Bone marrow (tissue), 2 donors: Measurements from ENCODE around the gene LDLRAP1.

Experiments used
- DNase-seq, 2 donors: peaks; one replicate each; lab custom pipeline; 2025; lab: John Stamatoyannopoulos, UW

Gene LDLRAP1

DNA sequence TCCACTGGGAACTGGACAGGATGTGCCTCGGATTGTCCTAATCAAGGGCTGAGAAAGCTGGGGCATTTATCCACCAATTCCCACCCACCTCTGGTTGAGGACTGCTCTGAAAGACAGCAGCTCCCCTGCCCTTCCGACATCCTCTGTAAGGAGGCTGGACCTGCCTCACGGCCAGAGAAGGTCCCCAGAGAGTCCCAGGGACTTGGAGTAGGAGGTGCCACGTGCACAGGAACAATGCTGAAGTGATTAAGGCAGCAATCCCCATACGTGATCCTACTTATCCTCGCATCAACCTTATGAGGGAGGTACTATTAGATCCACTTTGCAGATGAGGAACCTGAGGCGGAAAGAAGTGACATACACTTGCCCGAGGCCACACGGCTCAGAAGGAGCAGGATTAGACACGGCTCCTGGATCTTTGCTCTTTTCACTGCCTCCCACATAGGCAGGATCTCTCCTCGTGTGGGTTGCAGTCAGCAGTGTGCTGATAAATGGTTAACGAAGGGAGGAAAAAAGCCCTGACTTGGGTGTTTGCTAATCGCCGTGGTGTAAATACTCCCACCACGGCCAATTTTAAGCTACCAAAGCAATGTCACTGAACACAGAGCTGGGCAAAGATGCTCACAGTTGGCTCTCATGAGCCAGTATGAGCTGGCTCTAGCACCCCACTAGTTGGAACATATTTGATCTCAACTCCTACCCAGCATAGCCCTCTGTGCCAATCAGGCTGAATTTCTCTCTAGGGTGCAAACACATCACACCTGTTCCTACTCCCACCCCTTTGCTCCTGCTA, 18.6 kb upstream of the LDLRAP1 start:
- no peak for DNase-seq

DNA sequence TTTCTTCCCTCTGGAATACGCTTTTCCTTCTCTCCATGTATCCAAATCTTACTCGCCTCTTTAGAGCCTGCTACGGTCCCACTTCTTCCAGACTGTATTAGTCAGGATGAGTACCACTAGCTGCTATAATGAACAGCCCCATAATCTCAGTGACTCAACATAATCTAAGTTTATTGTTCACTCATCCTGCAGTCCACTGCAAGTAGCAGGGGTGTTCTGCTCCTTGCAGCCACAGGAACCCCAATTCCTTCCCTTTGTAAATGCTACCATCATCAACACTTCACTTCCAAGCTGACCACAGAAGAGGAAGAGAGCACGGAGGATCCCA, 18.1 kb upstream of the LDLRAP1 start:
- no peak for DNase-seq

DNA sequence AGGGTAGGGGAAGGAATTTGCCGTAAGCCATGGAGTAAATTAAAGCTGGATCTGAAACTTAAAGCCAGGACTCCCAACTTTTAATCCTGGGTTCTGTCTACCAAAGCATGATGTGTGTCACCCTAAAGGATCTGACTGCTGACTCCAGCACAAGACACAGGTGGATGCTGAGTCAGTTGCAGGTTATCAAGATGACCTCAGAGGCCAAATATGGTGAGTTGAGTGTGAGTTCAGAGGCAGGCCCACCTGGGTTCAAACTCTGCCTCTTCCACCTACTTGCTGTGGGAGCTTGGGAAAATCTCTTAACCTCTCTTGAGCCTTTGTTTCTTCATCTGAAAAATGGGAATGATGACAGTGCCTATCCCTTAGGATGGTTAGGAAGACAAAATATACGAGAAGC, 16.7 kb upstream of the LDLRAP1 start:
- DNase-seq, result no peak

DNA sequence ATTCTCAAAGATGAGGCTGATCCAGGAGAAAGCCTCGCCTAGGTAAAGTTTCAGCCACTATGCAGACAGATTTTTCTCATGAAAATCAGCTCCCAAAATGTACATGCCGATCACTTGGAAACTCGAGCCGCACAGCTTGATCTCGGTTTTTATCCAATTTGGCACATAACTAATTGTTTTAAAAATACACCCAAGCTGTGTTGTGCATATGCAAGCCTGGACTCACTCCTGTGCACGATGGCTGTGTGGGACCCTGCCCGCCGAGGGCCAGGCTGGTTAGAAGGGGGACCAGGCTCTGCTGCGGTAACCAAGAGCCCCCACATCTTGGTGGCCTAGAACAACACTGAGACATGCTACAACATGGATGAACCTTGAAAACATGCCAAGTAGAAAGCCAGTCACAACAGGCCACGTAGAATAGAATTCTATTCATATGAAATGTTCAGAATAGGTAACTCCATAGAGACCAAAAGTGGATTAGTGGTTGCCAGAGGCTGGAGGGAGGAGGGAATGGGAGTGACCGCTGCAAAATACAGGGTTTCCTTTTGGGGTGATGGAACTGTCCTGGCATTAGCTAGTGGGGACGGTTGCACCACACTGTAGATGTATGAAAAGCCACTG, 16.1 kb upstream of the LDLRAP1 start:
- DNase-seq, result no peak

DNA sequence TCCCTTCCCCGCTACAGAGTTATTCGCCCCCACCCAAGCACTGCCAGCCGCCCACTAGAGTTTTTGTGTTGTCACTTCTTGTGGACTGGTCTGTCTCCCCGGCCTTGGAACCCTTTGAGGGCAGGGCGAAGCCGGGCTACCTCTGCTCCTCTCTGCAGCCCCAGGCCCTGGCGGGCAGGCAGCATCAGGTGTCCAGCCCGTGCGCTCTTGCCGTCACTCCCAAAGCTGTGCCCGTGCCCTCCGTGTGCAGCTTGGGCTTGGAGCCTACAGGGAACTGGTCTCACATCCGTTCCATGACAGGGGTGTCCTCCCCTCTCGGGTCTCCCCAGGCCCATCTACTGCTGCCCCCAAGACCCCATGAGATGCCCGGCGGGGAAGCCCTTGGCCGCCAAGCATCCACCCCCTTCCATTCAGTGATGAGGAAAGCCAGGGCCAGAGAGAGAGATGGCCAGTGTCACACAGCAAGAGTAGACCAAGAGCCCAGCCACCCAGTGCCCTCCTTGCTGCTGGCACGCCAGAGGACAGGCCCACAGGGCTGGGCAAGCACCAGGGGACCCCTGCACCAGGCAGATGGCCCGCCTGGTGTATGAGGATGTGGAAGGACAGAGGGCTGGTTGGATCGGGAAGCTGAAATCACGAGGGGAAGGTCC, 15.3 kb upstream of the LDLRAP1 start:
- DNase-seq, result no peak

DNA sequence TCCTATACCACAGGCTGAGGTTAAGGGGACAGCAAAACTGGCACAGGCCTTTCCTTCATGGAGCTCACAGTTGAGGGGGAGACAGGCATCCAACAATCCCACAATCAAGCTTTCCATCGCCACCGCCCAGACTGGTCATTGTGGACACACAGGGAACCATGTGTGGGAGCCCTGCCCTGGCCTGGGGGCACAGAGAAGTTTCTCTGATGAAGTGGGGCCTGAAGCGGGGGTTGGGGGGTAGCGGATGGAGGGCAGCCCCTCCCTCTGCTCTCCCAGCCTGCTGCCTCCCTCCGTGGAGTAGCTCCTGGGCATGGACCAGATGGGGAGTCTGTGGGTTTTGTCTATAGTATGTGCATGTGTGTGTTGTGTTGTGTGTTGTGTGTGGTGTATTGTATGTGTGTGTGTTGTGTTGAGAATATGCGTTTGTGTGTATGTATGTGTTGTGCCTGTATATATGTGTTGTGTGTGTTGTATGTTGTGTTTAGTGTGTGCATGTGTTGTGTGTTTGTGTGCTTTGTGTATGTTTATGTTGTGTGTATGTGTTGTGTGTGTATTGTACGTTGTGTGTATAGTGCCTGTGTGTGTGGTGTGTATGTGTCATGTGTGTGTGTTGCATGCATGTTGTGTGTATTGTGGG, 14.4 kb upstream of the LDLRAP1 start:
- no peak for DNase-seq

DNA sequence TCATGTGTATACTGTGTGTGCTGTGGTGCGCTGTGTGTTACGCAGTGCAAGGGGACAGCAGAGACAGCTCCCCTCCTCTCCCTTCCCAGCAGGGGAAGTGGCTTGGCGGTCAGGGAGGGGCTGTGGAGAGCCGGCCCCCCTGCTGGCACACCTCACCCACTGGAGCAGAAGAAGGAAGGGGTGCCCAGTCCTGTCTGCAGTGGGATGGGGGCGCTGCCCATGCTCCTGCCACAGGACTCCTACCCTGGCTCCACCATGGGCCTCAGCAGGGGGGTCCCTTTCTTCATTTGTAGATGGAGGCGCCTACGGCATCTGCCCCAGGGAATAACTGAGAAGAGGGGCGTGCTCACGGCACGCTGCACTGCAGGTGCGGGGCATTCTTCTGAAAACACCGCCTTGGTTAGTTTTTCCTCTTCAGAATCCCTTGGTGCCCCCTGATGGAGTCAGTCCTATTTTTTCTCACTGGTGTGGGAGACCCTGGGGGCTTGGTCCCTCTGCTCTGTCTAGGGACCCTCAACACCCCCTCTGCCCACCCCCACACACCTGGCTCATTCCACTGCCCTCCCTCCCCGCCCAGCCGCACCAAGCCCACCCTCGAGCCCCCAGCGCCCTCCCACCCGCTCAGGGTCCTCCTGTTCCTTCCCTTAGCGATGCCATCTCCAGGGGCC, 13.8 kb upstream of the LDLRAP1 start:
- no peak for DNase-seq

DNA sequence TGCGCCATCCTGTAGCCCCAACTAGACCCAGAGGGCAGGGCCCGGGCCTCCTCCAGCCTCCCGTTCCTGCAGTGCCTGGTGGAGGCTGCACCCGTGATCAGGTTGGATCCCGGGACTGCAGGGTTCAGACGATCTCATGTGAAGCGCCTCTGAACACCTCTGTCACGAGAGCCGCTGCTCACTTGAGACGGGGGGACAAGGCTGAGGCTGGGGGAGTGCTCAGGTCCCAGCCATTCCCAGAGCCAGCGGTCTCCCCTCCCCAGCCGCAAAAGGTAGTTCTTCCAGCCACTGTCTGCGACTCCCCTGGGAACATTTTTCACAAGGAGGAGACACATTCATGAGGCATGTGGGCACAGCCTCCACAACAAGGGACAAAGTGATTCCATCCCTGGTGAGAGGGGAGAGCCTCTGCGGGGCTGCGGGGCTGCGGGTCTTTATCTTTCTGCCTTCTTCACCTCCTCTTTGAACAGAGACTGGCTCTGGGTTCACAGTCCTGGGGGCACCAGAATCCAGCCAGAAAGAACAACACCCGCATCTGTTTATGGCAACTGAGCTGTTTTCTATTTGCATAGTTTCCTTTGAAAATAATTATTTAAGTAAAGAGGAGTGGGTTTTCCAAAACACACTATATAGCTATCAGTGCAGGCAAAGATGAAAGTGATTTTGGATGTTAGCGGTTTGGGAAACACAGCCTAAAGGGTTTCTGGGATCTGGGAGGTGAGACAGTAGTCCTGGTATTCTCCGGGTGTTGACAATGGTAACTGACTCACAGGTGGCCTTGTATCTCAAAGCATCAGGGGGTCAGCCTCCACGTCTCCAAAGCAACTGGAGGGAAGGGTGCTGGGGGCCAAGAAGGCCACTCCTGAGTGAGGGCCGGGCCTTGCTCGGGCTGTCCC, 13.0 kb upstream of the LDLRAP1 start:
- DNase-seq, result no peak

DNA sequence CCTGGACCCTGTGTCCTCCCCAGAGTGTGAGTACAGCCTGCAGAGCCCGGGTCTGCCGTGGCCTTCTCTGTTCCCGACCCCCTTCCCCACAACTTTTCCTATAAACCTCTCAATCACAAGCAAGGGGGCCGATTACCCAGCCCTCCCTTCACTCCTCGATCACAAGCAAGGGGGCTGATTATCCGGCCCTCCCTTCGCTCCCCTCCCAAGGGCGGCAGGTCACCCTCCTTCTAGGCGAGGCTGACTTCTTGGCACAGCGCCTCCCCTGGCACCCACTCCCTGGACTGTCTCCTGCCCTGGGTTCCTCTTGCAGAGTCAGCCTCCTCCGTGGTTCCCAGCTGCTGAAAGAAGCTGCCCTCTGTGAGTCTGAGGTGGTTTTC, 12.3 kb upstream of the LDLRAP1 start:
- no peak for DNase-seq

DNA sequence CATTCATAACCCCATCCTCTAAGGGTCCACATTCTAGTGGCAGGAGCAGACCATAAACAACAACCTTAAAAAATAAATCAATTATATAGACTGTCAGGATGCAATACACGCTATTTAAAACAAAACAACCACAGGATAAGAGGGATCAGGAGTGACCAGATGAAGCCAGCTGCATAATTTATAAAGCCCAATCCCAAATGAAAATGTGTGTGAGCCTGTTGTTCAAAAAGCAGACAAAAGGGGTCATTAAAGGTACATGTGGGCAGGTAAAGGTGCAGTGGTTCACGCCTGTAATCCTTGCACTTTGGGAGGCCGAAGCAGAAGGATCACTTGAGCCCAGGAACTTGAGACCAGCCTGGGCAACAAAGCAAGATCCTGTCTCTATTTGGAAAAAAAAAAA, 10.4 kb upstream of the LDLRAP1 start:
- DNase-seq, result no peak

DNA sequence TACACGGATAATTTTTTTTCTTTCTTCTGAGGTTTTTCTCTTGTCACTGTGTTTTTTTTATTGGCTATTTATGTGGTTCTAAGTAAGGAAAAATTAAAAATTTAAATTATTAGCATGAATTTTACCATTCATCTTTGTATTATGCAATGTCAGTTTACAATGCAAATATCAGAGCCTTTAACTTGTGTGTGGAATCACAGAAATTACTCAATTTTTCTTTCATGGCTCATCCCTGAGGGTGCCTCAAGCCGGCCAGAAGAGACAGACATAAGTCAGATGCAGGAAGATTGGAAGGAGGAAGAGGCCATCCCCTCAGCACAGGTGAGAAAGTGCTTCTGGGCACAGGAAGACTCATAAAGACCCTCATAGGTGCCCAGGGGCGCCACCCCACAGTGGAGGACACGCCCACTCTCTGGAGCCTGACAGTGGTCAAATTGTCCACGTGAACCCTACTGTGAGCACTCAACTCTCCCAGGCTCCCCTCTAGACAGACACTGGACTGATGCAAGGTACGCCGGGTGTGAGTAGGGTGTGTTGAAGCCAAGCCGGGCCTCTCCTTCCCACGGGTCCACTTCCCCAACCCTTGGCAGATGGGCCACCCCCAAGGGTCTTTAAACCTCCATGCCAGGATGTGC, 9.5 kb upstream of the LDLRAP1 start:
- no peak for DNase-seq

DNA sequence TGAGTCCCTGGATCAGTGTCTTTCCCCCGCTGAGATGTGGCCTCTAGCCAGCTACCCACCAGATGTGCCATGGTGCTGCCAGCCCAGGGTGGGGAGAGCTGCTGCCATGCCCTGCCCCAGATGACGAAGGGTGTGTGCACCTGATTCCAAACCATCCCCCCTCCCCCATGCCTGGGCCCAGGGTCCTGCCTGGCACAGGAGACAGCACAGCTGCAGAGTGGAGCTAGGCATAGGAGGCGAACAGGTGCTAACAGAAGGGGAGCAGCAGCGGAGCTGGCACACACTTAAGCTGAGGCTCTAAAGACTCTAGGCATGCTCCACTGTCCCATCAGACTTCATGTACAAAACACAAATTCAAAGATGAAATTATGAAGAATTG, 9.0 kb upstream of the LDLRAP1 start:
- no peak for DNase-seq

DNA sequence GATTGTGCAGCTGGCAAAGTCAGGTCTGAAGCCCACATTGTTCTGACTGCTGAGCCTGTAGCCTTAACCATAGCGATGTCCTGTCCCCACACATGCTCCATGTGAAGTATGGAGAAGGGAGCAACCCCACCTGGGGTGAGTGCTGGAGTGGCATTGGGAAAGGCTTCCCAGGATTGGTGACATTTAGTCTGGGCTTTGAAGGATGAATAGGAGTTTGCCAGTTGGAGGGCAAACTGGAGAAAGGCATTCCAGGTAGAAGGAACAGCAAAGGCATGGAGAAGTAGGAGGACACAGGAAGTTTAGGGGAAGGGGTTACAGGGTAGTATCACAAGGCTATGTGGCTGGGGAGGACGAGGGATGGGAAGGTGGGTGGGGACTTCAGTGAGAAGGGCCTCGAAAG, 7.3 kb upstream of the LDLRAP1 start:
- no peak for DNase-seq

DNA sequence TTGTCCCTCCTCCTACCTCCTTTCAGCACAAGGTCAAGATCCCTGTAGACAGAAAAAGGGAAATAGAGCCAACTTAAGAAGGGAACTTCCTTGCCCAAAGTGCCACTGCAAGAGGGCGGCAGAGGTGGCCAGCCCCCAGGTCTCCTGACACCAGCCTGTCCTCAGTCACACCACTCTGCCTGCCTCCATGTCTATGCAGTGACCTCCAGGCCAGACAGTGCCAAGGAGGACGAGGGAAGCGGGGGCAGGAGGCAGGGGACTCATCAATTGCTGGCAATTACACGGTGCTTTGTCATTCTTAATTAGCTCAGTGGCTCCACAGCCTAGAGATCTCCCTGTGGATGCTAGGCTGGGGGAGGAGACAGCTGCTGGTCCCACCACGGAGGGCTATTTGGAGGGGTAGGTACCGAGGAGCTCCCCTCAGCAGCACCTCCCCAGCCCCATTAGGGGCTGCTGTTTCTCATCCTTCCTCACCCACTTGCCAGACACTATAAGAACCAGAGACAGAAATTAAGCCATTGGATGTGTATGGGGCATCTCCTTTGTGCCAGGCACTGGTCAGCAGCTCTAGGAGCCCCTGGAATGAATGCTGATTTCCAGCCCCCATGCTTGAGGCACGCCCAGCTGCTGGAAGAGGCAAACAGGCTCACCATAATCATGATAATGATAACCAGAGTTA, 6.1 kb upstream of the LDLRAP1 start:
- no peak for DNase-seq

DNA sequence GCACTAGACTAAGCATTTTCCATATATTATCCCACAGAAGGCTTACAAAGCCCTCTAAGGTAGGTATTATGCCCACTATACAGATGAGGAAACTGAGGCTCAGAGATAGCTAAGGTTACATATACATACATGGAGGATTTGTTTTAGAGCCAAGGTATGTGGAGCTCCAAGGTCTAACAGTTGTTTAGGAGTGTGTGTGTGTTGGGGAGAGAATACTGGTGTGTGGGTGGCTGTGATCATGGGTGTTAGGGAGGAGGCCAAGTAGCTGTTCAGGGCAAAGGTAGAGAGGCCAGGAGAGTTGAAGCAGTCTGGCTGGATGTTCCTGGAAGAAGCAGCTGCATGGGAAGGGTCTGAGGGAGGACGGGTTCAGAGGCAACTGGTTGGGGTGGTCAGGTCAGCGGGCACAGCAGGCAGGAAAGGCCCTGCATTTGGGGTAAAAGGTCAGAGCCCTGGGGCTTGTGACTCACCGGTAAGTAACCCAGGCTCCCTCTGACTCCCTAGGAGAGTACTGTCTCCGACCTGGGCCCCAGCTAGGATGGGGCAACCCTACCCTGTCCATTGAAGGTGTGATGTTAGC, 5.1 kb upstream of the LDLRAP1 start:
- no peak for DNase-seq

DNA sequence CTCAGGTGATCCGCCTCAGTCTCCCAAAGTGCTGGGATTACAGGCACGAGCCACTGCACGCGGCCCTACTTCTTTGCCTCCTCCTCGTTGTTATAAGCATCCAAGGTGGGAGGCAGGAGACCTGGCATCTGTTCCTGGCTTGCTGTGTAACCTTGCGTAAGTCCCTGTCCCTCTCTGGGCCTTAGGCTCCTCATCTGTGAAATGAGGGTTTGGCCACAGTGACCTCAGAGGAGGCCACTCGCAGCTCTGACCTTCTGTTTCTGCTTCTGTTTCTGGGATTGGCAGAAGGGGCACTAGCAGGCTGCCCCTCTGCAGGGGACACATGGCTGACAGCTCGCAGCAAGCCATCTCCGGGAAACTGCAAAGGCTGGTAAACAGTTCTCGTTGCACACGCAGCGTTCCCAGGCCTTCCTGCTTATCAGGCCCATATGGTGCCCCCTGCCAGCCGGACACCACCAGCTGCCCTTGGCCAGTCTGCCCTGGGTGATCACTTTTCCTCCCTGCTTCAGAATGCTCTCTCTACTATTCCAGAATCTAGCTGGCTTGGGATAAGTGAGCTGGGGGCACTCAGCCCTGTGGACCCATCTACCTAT, 2.6 kb upstream of the LDLRAP1 start:
- no peak for DNase-seq

DNA sequence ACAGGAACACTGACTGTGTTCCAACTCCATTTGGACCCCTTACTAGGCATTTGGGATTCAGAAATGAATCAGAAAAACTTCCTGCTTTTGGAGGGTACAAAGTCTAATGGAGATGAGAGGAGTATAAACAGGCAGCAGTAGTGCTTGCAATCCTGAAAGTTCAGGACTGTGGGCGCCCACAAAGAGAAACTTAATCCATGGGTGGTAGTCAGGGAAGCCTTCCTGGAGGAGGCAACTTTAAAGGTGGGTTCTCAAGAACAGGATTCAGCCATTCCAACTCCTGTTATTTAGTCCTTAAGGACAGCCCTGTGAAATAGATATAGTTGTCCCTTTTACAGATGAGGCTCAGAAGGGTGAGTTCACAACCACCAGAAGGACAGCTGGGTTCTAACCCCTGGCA, 2.0 kb upstream of the LDLRAP1 start:
- DNase-seq, result no peak

DNA sequence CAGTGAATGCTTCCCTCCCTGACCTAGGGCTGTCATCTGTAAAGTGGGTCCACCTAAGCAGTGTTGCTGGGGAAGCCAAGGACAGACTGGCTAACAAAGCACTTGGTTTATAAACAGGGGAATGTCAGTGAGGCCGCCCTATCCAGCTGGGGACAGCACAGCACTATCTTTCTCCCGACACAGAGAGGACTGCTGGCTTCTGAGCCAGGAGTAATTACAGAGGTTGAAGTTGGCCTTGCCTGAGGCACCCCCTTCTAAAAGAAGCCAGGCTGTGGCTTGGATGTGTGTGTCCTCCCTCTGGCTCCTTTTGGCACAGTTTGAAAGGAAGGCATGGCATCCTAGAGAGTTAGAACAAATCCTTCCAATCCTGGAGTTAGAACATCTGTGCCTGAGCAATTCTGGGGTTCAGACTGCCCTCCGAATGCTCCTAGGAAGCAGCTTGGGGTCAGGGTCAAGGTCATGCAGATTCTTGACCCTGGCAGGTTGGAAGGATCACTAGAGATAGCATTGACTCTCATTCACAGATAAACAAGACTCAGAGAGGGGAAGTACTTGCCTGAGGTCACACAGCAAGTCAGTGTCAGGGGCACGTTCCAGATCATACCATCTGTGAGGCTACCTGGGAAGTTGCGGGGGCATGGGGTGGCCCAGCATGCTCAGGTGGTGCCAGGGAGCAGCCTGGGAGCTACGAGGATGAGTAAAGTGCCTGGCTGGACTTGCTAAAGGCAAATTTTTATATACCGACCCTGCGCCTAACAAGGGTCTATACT, 1.3 kb upstream of the LDLRAP1 start:
- DNase-seq, result no peak

DNA sequence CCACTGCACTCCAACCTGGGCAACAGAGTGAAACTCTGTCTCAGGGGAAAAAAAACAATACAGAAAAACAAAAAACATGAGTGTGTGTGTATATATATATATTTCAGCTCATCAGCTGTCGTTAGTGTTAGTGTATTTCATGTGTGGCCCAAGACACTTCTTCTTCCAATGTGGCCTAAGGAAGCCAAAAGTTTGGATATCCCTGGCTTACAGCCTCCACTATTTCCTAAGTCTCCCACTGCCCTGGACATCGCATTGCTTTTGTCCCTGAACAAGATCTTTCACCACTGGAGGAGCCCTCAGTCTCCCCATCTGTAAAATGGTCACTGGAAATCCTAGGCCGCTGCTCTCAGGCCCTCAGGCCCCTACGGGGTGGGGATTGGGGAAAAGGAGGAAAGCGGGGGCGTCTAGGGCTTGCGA, 391 bp upstream of the LDLRAP1 start:
- no peak for DNase-seq
